ENCODE results near the gene YWHAQ. TPM values are rescaled to one million over a fixed set of nuclear protein-coding genes. Genes with fewer than 3 reads are reported as not detected.
"Not testable (repeated sequence)": the region's sequence is repeated elsewhere in the genome, so short reads cannot be mapped to it uniquely, and the experiment has no call there.

YWHAQ gene
- total RNA-seq, 4 donors from 2014 or later: 76.9 to 155 (median 114) TPM

DNA sequence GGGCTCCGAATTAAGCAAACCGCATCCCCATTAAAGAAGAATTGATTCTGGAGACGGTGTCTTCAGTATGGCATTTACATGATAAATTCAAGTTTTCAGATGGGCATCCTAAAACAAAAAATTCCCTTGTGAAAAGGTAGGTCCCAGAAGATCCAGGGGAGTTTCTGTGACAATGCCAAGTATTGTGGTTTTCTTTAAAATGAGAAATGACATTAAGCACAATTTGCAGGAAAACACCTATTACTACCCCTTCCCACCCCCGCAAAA, 689 bp upstream of the YWHAQ start:
- H3K9me3 ChIP-seq: no peaks in the 10 kb centered on the region
- no peaks in the 10 kb centered on the region for H3K36me3 ChIP-seq
- TF ChIP-seq, protein P1, sequence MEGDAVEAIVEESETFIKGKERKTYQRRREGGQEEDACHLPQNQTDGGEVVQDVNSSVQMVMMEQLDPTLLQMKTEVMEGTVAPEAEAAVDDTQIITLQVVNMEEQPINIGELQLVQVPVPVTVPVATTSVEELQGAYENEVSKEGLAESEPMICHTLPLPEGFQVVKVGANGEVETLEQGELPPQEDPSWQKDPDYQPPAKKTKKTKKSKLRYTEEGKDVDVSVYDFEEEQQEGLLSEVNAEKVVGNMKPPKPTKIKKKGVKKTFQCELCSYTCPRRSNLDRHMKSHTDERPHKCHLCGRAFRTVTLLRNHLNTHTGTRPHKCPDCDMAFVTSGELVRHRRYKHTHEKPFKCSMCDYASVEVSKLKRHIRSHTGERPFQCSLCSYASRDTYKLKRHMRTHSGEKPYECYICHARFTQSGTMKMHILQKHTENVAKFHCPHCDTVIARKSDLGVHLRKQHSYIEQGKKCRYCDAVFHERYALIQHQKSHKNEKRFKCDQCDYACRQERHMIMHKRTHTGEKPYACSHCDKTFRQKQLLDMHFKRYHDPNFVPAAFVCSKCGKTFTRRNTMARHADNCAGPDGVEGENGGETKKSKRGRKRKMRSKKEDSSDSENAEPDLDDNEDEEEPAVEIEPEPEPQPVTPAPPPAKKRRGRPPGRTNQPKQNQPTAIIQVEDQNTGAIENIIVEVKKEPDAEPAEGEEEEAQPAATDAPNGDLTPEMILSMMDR (IDR thresholded peaks at IDR 0.05): no peak
- H3K4me1 ChIP-seq: peaks cover 0 to 28% (median 5%) of the 10 kb centered on the region in 4 donors
- H3K4me3 ChIP-seq: peak overlapping the region; percentile 77 to 97 (median 87)
- H3K27ac ChIP-seq: peak overlapping the region in 3 of 4 donors; percentile 91 to 97 (median 96)
- H3K27me3 ChIP-seq: no peaks in the 10 kb centered on the region
- DNase-seq: no peak

DNA sequence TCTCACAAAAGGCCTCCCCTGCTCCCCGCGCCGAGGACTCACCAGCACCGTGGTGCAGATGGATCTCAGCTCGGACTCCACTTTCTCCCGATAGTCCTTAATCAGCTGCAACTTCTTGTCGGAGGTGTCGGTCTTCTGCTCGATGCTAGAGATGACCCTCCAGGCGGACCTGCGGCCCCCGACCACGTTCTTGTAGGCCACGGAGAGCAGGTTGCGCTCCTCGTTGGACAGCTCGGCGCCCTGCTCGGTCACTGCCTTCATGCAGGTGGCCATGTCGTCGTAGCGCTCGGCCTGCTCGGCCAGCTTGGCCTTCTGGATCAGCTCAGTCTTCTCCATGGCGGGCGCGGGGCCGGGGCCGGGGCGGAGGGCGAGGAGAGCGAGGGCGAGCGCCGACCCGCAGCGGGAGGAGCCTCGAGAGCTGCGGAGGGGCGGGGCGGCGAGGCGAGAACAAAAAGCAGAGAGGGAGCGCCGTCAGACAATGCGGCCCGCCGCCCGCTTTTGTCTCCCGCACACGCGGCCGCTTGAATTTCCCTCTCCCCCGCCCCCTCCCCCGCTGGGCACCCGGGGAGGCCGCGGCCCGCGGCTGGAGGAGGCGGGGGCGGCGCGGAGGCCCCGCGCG, 571 bp downstream of the YWHAQ start:
- H3K4me3 ChIP-seq: peak overlapping the region; percentile 77 to 97 (median 87)
- no peaks in the 10 kb centered on the region for H3K27me3 ChIP-seq
- H3K27ac ChIP-seq: peak overlapping the region; percentile 91 to 97 (median 96)
- TF ChIP-seq POLR2A (IDR thresholded peaks at IDR 0.05): no peak
- TF ChIP-seq, protein P1 (IDR thresholded peaks at IDR 0.05): no peak
- peak; percentile 74 to 89 (median 88) for DNase-seq
- H3K4me1 ChIP-seq: peaks cover 0 to 38% (median 5%) of the 10 kb centered on the region in 4 donors
- no peaks in the 10 kb centered on the region for H3K36me3 ChIP-seq
- H3K9me3 ChIP-seq: no peaks in the 10 kb centered on the region

DNA sequence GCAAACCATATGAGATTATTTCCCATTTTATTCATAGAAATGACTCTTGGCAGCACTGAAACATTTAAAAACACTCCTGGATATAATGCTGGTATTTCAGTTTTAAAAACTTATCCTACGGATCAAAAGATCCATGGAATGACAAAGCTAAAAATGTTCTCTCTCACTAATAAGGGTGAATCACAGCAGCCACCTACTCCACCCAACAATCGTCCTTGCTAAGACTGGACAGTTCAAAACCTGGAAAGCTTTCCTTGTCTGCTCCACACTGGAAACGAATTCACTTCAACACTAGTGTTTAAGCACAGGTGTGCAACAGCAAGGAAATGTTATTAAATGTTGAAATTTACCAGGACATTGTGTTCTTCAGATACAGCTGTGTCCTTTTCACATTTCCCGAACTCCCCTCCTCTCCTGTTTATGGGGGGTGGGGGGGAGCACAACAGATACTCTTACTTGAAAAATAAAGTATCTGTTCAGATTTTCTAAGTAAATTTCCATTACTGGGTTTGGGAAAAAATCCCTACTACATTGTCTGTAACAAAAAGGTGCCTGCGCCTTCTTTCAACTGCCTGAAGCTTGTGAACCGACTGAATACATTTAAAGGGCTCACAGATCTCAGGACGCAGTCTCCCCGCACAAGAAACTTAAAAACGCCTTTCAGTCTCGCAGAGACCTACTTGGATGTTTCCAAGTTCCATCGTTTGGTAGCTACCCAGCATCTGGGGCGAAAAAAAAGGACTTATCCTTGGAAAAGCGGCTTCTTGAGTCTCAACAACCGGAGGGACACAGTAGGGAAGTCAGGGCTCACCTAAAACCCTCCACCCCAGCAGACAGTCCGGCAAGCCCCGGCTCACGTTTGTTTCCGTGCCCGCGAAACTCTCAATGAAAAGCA, 1.3 kb downstream of the YWHAQ start:
- TF ChIP-seq, protein P1 (IDR thresholded peaks at IDR 0.05): no peak
- TF ChIP-seq POLR2A (IDR thresholded peaks at IDR 0.05): no peak
- H3K9me3 ChIP-seq: no peaks in the 10 kb centered on the region
- peak overlapping the region; percentile 91 to 97 (median 96) for H3K27ac ChIP-seq
- H3K36me3 ChIP-seq: no peaks in the 10 kb centered on the region
- no peaks in the 10 kb centered on the region for H3K27me3 ChIP-seq
- peaks cover 0 to 38% (median 5%) of the 10 kb centered on the region in 4 donors for H3K4me1 ChIP-seq
- DNase-seq: no peak
- peak overlapping the region; percentile 77 to 97 (median 87) for H3K4me3 ChIP-seq

DNA sequence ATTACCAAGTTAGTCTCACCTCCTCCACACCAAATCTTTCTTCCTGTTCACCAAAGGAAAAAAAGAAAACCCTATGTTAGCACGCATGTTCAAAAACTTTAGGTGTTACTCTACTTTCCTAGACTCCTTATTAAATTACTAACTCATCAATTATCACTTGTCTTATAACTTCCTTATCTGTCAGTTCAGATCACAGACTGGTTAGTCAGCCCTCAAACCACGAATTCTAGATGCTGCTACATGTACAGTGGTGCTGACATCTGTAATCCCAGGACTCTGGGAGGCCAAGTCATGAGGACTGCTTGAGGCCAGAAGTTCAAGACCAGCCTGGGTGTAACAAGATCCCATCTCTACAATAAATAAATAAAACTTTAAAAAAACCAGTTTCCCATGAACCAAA, 3.5 kb downstream of the YWHAQ start:
- TF ChIP-seq, protein P1 (IDR thresholded peaks at IDR 0.05): no peak
- no peak for TF ChIP-seq POLR2A (IDR thresholded peaks at IDR 0.05)
- Histone ChIP-seq H3K36me3 (no peaks in the 10 kb centered on the region), H3K9me3 (no peaks in the 10 kb centered on the region), H3K4me3 (peak overlapping the region in 1 of 4 donors; percentile 83), H3K27me3 (no peaks in the 10 kb centered on the region), H3K4me1 (peaks cover 0 to 38% (median 5%) of the 10 kb centered on the region in 4 donors), H3K27ac (no peak overlapping the region)
- DNase-seq: no peak

DNA sequence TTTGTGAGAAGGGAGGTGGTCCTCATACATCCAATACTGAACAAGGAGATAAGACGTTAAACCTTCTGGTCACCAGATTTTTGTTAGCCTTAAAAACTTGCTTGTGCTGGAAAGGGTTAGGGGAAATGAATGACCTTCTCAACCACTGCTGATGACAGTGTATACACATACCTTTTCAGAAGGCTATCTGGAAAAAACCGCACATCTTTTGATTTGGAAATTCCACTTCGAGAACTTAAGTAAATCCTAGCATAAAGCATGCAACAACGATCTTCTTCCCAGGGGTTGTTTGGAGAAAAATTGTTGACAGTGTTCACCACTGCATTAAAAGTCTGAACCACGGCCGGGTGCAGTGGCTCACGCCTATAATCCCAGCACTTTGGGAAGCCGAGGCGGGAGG, 7.6 kb downstream of the YWHAQ start:
- no peak overlapping the region for H3K4me3 ChIP-seq
- H3K27ac ChIP-seq: no peak overlapping the region
- no peaks in the 10 kb centered on the region for H3K36me3 ChIP-seq
- no peaks in the 10 kb centered on the region for H3K9me3 ChIP-seq
- no peak for TF ChIP-seq POLR2A (IDR thresholded peaks at IDR 0.05)
- TF ChIP-seq, protein P1 (IDR thresholded peaks at IDR 0.05): no peak
- no peaks in the 10 kb centered on the region for H3K27me3 ChIP-seq
- peaks cover 0 to 32% (median 1%) of the 10 kb centered on the region in 4 donors for H3K4me1 ChIP-seq
- no peak for DNase-seq

DNA sequence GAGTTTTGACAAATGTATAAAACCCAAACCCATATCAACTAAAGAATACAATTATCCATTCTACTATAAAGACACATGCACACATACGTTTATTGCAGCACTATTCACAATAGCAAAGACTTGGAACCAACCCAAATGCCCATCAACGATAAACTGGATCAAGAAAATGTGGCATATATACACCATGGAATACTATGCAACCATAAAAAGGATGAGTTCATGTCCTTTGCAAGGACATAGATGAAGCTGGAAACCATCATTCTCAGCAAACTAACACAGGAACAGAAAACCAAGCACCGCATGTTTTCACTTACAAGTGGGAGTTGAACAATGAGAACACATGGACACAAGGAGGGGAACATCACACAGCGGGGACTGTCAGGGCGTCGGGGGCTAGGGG, 9.1 kb downstream of the YWHAQ start:
- H3K4me1 ChIP-seq: peaks cover 0 to 17% (median 0%) of the 10 kb centered on the region in 4 donors
- H3K27ac ChIP-seq, H3K9me3 ChIP-seq, H3K36me3 ChIP-seq, H3K27me3 ChIP-seq, DNase-seq, H3K4me3 ChIP-seq: not testable (repeated sequence)

Measured in Peyer's patch (tissue), 4 donors.